Measurements from ENCODE around the gene HLA-A. TPM values are rescaled to one million over a fixed set of nuclear protein-coding genes. Genes with fewer than 3 reads are reported as not detected.

Gene HLA-A
- total and polyA plus RNA-seq, 2 of the 13 experiments (the other 11 are each of a cell fraction or from before 2014, with no cell fraction given): 345 to 527 TPM

DNA sequence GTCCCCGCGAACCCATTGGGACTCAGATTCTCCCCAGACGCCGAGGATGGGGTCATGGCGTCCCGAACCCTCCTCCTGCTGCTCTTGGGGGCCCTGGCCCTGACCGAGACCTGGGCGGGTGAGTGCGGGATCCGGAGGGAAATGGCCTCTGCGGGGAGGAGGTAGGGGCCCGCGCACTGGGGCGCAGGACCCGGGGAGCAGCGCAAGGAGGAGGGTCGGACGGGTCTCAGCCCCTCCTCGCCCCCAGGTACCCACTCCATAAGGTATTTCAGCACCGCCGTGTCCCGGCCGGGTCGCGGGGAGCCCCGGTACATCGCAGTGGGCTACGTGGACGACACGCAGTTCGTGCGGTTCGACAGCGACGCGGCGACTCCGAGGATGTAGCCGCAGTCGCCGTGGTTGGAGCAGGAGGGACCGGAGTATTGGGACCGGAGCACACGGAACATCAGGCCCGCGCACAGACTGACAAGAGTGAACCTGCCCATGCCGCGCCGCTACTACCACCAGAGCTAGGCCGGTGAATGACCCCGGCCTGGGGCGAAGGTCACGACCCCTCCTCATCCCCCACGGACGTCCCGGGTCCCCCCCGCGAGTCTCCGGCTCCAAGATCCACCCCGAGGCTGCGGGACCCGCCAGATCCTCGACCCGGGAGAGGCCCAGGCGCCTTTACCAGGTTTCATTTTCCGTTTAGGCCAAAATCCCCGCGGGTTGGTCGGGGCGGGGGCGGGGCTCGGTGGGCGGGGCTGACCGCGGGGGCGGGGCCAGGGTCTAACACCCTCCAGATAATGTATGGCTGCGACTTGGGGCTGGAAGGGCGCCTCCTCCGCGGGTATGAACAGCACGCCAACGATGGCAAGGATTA lies 15.7 kb upstream of the HLA-A start (continued):
- TF ChIP-seq, protein P1, sequence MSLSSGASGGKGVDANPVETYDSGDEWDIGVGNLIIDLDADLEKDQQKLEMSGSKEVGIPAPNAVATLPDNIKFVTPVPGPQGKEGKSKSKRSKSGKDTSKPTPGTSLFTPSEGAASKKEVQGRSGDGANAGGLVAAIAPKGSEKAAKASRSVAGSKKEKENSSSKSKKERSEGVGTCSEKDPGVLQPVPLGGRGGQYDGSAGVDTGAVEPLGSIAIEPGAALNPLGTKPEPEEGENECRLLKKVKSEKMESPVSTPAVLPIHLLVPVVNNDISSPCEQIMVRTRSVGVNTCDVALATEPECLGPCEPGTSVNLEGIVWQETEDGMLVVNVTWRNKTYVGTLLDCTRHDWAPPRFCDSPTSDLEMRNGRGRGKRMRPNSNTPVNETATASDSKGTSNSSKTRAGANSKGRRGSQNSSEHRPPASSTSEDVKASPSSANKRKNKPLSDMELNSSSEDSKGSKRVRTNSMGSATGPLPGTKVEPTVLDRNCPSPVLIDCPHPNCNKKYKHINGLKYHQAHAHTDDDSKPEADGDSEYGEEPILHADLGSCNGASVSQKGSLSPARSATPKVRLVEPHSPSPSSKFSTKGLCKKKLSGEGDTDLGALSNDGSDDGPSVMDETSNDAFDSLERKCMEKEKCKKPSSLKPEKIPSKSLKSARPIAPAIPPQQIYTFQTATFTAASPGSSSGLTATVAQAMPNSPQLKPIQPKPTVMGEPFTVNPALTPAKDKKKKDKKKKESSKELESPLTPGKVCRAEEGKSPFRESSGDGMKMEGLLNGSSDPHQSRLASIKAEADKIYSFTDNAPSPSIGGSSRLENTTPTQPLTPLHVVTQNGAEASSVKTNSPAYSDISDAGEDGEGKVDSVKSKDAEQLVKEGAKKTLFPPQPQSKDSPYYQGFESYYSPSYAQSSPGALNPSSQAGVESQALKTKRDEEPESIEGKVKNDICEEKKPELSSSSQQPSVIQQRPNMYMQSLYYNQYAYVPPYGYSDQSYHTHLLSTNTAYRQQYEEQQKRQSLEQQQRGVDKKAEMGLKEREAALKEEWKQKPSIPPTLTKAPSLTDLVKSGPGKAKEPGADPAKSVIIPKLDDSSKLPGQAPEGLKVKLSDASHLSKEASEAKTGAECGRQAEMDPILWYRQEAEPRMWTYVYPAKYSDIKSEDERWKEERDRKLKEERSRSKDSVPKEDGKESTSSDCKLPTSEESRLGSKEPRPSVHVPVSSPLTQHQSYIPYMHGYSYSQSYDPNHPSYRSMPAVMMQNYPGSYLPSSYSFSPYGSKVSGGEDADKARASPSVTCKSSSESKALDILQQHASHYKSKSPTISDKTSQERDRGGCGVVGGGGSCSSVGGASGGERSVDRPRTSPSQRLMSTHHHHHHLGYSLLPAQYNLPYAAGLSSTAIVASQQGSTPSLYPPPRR (CRISPR knock-in tag; IDR thresholded peaks at IDR 0.05; ENCODE audit: borderline replicate concordance): no peak
- TF ChIP-seq SMARCE1 (IDR thresholded peaks at IDR 0.05; ENCODE audit: borderline replicate concordance) (no peak), WIZ (CRISPR knock-in tag; IDR thresholded peaks at IDR 0.05) (no peak), ISX (CRISPR knock-in tag; conservative IDR thresholded peaks at IDR 0.05) (no peak), TARDBP (CRISPR knock-in tag; IDR thresholded peaks at IDR 0.05) (no peak; the same call in 1 of the 2 replicates), YEATS4 (CRISPR knock-in tag; IDR thresholded peaks at IDR 0.05; ENCODE audit: borderline replicate concordance) (peak; percentile 74), CCDC6 (CRISPR knock-in tag; IDR thresholded peaks at IDR 0.05) (no peak; the same call in 1 of the 2 replicates), ZNF431 (CRISPR knock-in tag; IDR thresholded peaks at IDR 0.05; ENCODE audit: borderline replicate concordance, low read depth) (no peak), ZNF101 (CRISPR knock-in tag; IDR thresholded peaks at IDR 0.05; ENCODE audit: borderline replicate concordance, low read depth) (no peak), XBP1 (CRISPR knock-in tag; IDR thresholded peaks at IDR 0.05) (no peak), ZNF556 (CRISPR knock-in tag; IDR thresholded peaks at IDR 0.05; ENCODE audit: borderline replicate concordance) (0 out of 2 replicates have a peak, but pooled peaks have one; percentile 35), ZNF724P (CRISPR knock-in tag; IDR thresholded peaks at IDR 0.05; ENCODE audit: borderline replicate concordance) (no peak), ZNF24 (IDR thresholded peaks at IDR 0.05) (no peak), ZNF879 (CRISPR knock-in tag; IDR thresholded peaks at IDR 0.05) (no peak), SOX6 (IDR thresholded peaks at IDR 0.05) (no peak), SOX6 (CRISPR knock-in tag; IDR thresholded peaks at IDR 0.05) (peak; percentile 33; the same call in 1 of the 2 replicates), JDP2 (CRISPR knock-in tag; IDR thresholded peaks at IDR 0.05; ENCODE audit: borderline replicate concordance) (no peak), ZNF878 (CRISPR knock-in tag; IDR thresholded peaks at IDR 0.05) (0 out of 2 replicates have a peak, but pooled peaks have one; percentile 32), ZNF790 (CRISPR knock-in tag; IDR thresholded peaks at IDR 0.05; ENCODE audit: borderline replicate concordance) (no peak; the same call in 1 of the 2 replicates)
- TF ChIP-seq, protein P2, sequence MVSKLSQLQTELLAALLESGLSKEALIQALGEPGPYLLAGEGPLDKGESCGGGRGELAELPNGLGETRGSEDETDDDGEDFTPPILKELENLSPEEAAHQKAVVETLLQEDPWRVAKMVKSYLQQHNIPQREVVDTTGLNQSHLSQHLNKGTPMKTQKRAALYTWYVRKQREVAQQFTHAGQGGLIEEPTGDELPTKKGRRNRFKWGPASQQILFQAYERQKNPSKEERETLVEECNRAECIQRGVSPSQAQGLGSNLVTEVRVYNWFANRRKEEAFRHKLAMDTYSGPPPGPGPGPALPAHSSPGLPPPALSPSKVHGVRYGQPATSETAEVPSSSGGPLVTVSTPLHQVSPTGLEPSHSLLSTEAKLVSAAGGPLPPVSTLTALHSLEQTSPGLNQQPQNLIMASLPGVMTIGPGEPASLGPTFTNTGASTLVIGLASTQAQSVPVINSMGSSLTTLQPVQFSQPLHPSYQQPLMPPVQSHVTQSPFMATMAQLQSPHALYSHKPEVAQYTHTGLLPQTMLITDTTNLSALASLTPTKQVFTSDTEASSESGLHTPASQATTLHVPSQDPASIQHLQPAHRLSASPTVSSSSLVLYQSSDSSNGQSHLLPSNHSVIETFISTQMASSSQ (IDR thresholded peaks at IDR 0.05; ENCODE audit: low read depth): no peak
- TF ChIP-seq, protein P2 (CRISPR knock-in tag; IDR thresholded peaks at IDR 0.05; ENCODE audit: borderline replicate concordance): no peak

All from HepG2 (cell line).